H9 (cell line): ENCODE results near the gene ELF1. TPM values are rescaled to one million over a fixed set of nuclear protein-coding genes. Genes with fewer than 3 reads are reported as not detected.

Experiments
- DNase-seq: peaks from one replicate; pipeline ENCODE4 v3.0.0-alpha.2; 2017
- H2AFZ ChIP-seq: one replicate; pipeline ENCODE4 v1.6.1; 2013; ENCODE audit warnings: mild to moderate bottlenecking, low read length, control low read depth, moderate library complexity
- H2AK5ac ChIP-seq: 2 replicates; pipeline ENCODE4 v1.6.1; 2013; ENCODE audit warnings: low read length, control low read depth, mixed read lengths; ENCODE audit not compliant: insufficient read length
- H2BK120ac ChIP-seq: one replicate; pipeline ENCODE4 v1.6.1; 2013; ENCODE audit warnings: low read depth, mild to moderate bottlenecking, low read length, control low read depth, inconsistent platforms; ENCODE audit not compliant: poor library complexity, severe bottlenecking
- H2BK12ac ChIP-seq: 2 replicates; pipeline ENCODE4 v1.6.1; 2013; ENCODE audit warnings: low read length, control low read depth, mixed read lengths, low read depth; ENCODE audit not compliant: insufficient read length
- H2BK15ac ChIP-seq: 2 replicates; pipeline ENCODE4 v1.6.1; 2013; ENCODE audit warnings: low read depth, low read length, control low read depth
- H2BK20ac ChIP-seq: one replicate; pipeline ENCODE4 v1.6.1; 2013; ENCODE audit warnings: low read depth, mild to moderate bottlenecking, low read length, control low read depth, inconsistent platforms; ENCODE audit not compliant: poor library complexity, severe bottlenecking
- H2BK5ac ChIP-seq: 2 replicates; pipeline ENCODE4 v1.6.1; 2013; ENCODE audit warnings: low read length, control low read depth, mixed read lengths; ENCODE audit not compliant: insufficient read length
- H3K14ac ChIP-seq: 2 replicates; pipeline ENCODE4 v1.6.1; 2013; ENCODE audit warnings: low read length, control low read depth; ENCODE audit not compliant: insufficient read depth
- H3K18ac ChIP-seq: 2 replicates; pipeline ENCODE4 v1.6.1; 2013; ENCODE audit warnings: low read depth, mild to moderate bottlenecking, mixed read lengths, low read length, control low read depth; ENCODE audit not compliant: insufficient read length
- H3K23ac ChIP-seq: 2 replicates; pipeline ENCODE4 v1.6.1; 2013; ENCODE audit warnings: low read length, control low read depth, mixed read lengths, low read depth; ENCODE audit not compliant: insufficient read length
- H3K23me2 ChIP-seq: 2 replicates; pipeline ENCODE4 v1.6.1; 2013; ENCODE audit warnings: low read depth, mild to moderate bottlenecking, mixed read lengths, low read length, control low read depth; ENCODE audit not compliant: insufficient read length, poor library complexity, severe bottlenecking
- H3K27ac ChIP-seq: 2 replicates; pipeline ENCODE4 v1.5.1; 2013; ENCODE audit warnings: low read length, control low read depth, mixed read lengths, low read depth; ENCODE audit not compliant: insufficient read length
- H3K27me3 ChIP-seq: 2 replicates; pipeline ENCODE4 v1.6.1; 2013; ENCODE audit warnings: low read length, control low read depth, inconsistent platforms; ENCODE audit not compliant: insufficient read depth
- H3K4ac ChIP-seq: 2 replicates; pipeline ENCODE4 v1.6.1; 2013; ENCODE audit warnings: low read depth, mild to moderate bottlenecking, control low read depth, inconsistent platforms, low read length, moderate library complexity
- H3K4me1 ChIP-seq: 2 replicates; pipeline ENCODE4 v1.6.1; 2013; ENCODE audit warnings: low read length, control low read depth, inconsistent platforms; ENCODE audit not compliant: insufficient read depth
- H3K4me2 ChIP-seq: 2 replicates; pipeline ENCODE4 v1.6.1; 2013; ENCODE audit warnings: low read length, control low read depth, mixed read lengths; ENCODE audit not compliant: insufficient read length, insufficient read depth
- H3K56ac ChIP-seq: 2 replicates; pipeline ENCODE4 v1.6.1; 2013; ENCODE audit warnings: low read depth, mild to moderate bottlenecking, mixed read lengths, low read length, control low read depth; ENCODE audit not compliant: insufficient read length
- H3K79me1 ChIP-seq: 2 replicates; pipeline ENCODE4 v1.6.1; 2013; ENCODE audit warnings: low read depth, mild to moderate bottlenecking, moderate library complexity, low read length, control low read depth, inconsistent platforms; ENCODE audit not compliant: insufficient read depth, poor library complexity, severe bottlenecking
- H3K79me2 ChIP-seq: 2 replicates; pipeline ENCODE4 v1.6.1; 2013; ENCODE audit warnings: low read length, control low read depth, inconsistent platforms; ENCODE audit not compliant: insufficient read depth
- H3K9ac ChIP-seq: 2 replicates; pipeline ENCODE4 v1.6.1; 2013; ENCODE audit warnings: low read length, control low read depth, mixed read lengths; ENCODE audit not compliant: insufficient read length; ENCODE audit errors: extremely low read depth
- H3K9me3 ChIP-seq: one replicate; pipeline ENCODE4 v1.6.1; 2013; ENCODE audit warnings: low read depth, low read length, inconsistent platforms; ENCODE audit not compliant: control insufficient read depth
- H3T11ph ChIP-seq: one replicate; pipeline ENCODE4 v1.6.1; 2013; ENCODE audit warnings: mild to moderate bottlenecking, low read length, control low read depth, inconsistent platforms
- H4K20me1 ChIP-seq: one replicate; pipeline ENCODE4 v1.6.1; 2013; ENCODE audit not compliant: control insufficient read depth, insufficient read length, insufficient read depth
- H4K5ac ChIP-seq: 2 replicates; pipeline ENCODE4 v1.6.1; 2013; ENCODE audit warnings: low read depth, mild to moderate bottlenecking, mixed read lengths, low read length, control low read depth; ENCODE audit not compliant: insufficient read length
- H4K8ac ChIP-seq: replicated peaks from 2 replicates; pipeline ENCODE4 v1.6.1; 2013; ENCODE audit warnings: low read length, control low read depth, mixed read lengths, low read depth; ENCODE audit not compliant: insufficient read length
- H4K91ac ChIP-seq: 2 replicates; pipeline ENCODE4 v1.6.1; 2013; ENCODE audit warnings: low read depth, mild to moderate bottlenecking, moderate library complexity, mixed read lengths, low read length, control low read depth; ENCODE audit not compliant: insufficient read length
- H3K27ac Mint-ChIP-seq, 3 experiments: 2 replicates in 2 of 3; 3 replicates in 1 of 3; pipeline ENCODE4 v1.8.0; 2020 to 2021; ENCODE audit warnings: mixed read lengths in 3 of 3, mild to moderate bottlenecking in 1 of 3, moderate library complexity in 1 of 3
- H3K27me3 Mint-ChIP-seq: 2 replicates; pipeline ENCODE4 v1.8.0; 2021; ENCODE audit warnings: low read depth, mild to moderate bottlenecking, moderate library complexity, mixed read lengths
- H3K36me3 Mint-ChIP-seq, 3 experiments: 2 replicates in 2 of 3; 3 replicates in 1 of 3; pipeline ENCODE4 v1.8.0; 2020 to 2021; ENCODE audit warnings: low read depth in 3 of 3, mixed read lengths in 3 of 3; ENCODE audit not compliant: insufficient read depth in 1 of 3
- H3K4me1 Mint-ChIP-seq, 2 experiments: 2 replicates each; pipeline ENCODE4 v1.8.0; 2020; ENCODE audit warnings: mixed read lengths in 2 of 2
- H3K4me3 Mint-ChIP-seq, 2 experiments: 2 replicates in 1 of 2; 3 replicates in 1 of 2; pipeline ENCODE4 v1.8.0; 2020 to 2021; ENCODE audit warnings: mild to moderate bottlenecking in 2 of 2, mixed read lengths in 2 of 2, moderate library complexity in 1 of 2
- H3K9me3 Mint-ChIP-seq, 2 experiments: 2 replicates in 1 of 2; 3 replicates in 1 of 2; pipeline ENCODE4 v1.8.0; 2020; ENCODE audit warnings: mild to moderate bottlenecking in 2 of 2, mixed read lengths in 2 of 2, moderate library complexity in 1 of 2
- CTCF ChIP-seq: fragments of 200-600 bp; sonication (generic); conservative IDR thresholded peaks from 3 replicates; pipeline ENCODE4 v1.8.0; 2021; ENCODE audit warnings: antibody characterized with exemption, mild to moderate bottlenecking
- total RNA-seq: library from RNA; stranded (reverse); gene quantifications from 2 replicates; pipeline ENCODE4 v1.2.1, GENCODE V29; 2021

The ELF1 gene
- total RNA-seq, 1 experiment from 2014 or later, result 15.5 TPM

GRCh38 chr13:41005704-41006103 is 13.4 kb downstream of the ELF1 start:
- no peak for TF ChIP-seq CTCF
- no peak overlapping the region for H2BK20ac ChIP-seq
- no peaks in the 10 kb centered on the region; the same call in 1 of the 2 replicates for H3K4me1 ChIP-seq
- no peak overlapping the region for H2AK5ac ChIP-seq
- H2AFZ ChIP-seq, result no peak overlapping the region
- no peak overlapping the region for H3K4me2 ChIP-seq
- H3K79me2 ChIP-seq, result no peaks in the 10 kb centered on the region
- H3K36me3 Mint-ChIP-seq, result peaks cover 0 to 4% (median 0%) of the 10 kb centered on the region in 3 experiments; a peak in 1 of 7 replicates
- H3K4ac ChIP-seq, result no peak overlapping the region
- H2BK5ac ChIP-seq, result no peak overlapping the region
- no peaks in the 10 kb centered on the region for H3K27me3 Mint-ChIP-seq
- H4K20me1 ChIP-seq, result no peaks in the 10 kb centered on the region
- H3K79me1 ChIP-seq, result no peaks in the 10 kb centered on the region
- H3K27ac Mint-ChIP-seq, result no peak overlapping the region; a peak in 1 of 7 replicates
- H3K4me1 Mint-ChIP-seq, result peaks cover 33 to 36% of the 10 kb centered on the region in 2 experiments
- H4K91ac ChIP-seq, result no peak overlapping the region
- no peaks in the 10 kb centered on the region for H3K23me2 ChIP-seq
- no peak overlapping the region for H3K9ac ChIP-seq
- H2BK15ac ChIP-seq, result no peak overlapping the region
- no peak overlapping the region for H2BK120ac ChIP-seq
- H4K8ac ChIP-seq, result no peak overlapping the region
- no peak overlapping the region for H3K23ac ChIP-seq
- H3K4me3 Mint-ChIP-seq, result no peak overlapping the region
- H3K9me3 Mint-ChIP-seq, result no peaks in the 10 kb centered on the region
- H3K9me3 ChIP-seq, result no peaks in the 10 kb centered on the region
- no peak overlapping the region for H3T11ph ChIP-seq
- H3K18ac ChIP-seq, result no peak overlapping the region
- H3K56ac ChIP-seq, result no peak overlapping the region
- no peak overlapping the region for H3K27ac ChIP-seq
- H2BK12ac ChIP-seq, result no peak overlapping the region
- no peak overlapping the region for H4K5ac ChIP-seq
- H3K27me3 ChIP-seq, result no peaks in the 10 kb centered on the region
- H3K14ac ChIP-seq, result no peak overlapping the region
- no peak for DNase-seq
